Stimulated activated CD4-positive, alpha-beta T cell treated with anti-CD3 and anti-CD28 coated beads, Interleukin-15, amount 100 ng/mL, for 1 hour (primary cell): ENCODE measurements around the gene BBC3.
A peak's percentile ranks its signal among the peaks of the same experiment; 100 is the strongest.
"Not testable (repeated sequence)": the region's sequence is repeated elsewhere in the genome, so short reads cannot be mapped to it uniquely, and the experiment has no call there.

Experiments
- DNase-seq, 2 donors: peaks; one replicate each; pipeline ENCODE4 v3.0.0-alpha.2; 2020; ENCODE audit warnings: low read depth in 1 of 2, low spot score in 1 of 2

BBC3 gene

GRCh38 chr19:47230921-47231214, at the start of gene BBC3:
TSS of gene BBC3 (minus strand) at chr19:47231199. CDS start at chr19:47228431, 2,768 bp downstream.
- DNase-seq = no peak

- DNase-seq = peak in 1 of 2 donors; percentile 50
Observed at GRCh38 chr19:47280183-47280797, 49.3 kb upstream of the BBC3 start.

GRCh38 chr19:47276513-47276912, 45.5 kb upstream of the BBC3 start:
- DNase-seq = not testable (repeated sequence)

- no peak for DNase-seq
Observed at GRCh38 chr19:47275791-47276461, 44.9 kb upstream of the BBC3 start.

- no peak for DNase-seq
Observed at GRCh38 chr19:47274891-47275761, 44.1 kb upstream of the BBC3 start.

GRCh38 chr19:47274071-47274890, 43.3 kb upstream of the BBC3 start, which contains the start of gene INAFM1:
TSS of gene INAFM1 (plus strand) at chr19:47274885. CDS start at chr19:47274920, 35 bp downstream.
- peak; percentile 100 for DNase-seq

GRCh38 chr19:47273313-47274070, 42.5 kb upstream of the BBC3 start:
- peak; percentile 79 to 84 for DNase-seq

- DNase-seq = peak in 1 of 2 donors; percentile 41
Observed at GRCh38 chr19:47272448-47273312, 41.7 kb upstream of the BBC3 start.

GRCh38 chr19:47271949-47272348, 41.0 kb upstream of the BBC3 start:
- no peak for DNase-seq

GRCh38 chr19:47270408-47270807, 39.4 kb upstream of the BBC3 start:
- DNase-seq = no peak

- DNase-seq = no peak
Observed at GRCh38 chr19:47269596-47269995, 38.6 kb upstream of the BBC3 start.

GRCh38 chr19:47268028-47268427, 37.0 kb upstream of the BBC3 start:
- no peak for DNase-seq

- no peak for DNase-seq
Observed at GRCh38 chr19:47267350-47267759, 36.4 kb upstream of the BBC3 start.

- DNase-seq = no peak
Observed at GRCh38 chr19:47266401-47266941, 35.5 kb upstream of the BBC3 start.

GRCh38 chr19:47264629-47265028, 33.6 kb upstream of the BBC3 start:
- DNase-seq = no peak

- not testable (repeated sequence) for DNase-seq
Observed at GRCh38 chr19:47261946-47262793, 31.2 kb upstream of the BBC3 start.

- no peak for DNase-seq
Observed at GRCh38 chr19:47260476-47260875, 29.5 kb upstream of the BBC3 start.

GRCh38 chr19:47258895-47259555, 28.0 kb upstream of the BBC3 start:
- DNase-seq = no peak
